Loucy (cell line): ENCODE measurements around the gene ATP1B3.

Experiments
- H2AFZ ChIP-seq: fragments of 200-600 bp; sonication (generic); 2 replicates; pipeline ENCODE4 v1.6.0; 2016; ENCODE audit warnings: antibody characterized with exemption, mild to moderate bottlenecking, low read length, moderate library complexity
- H3F3A ChIP-seq: fragments of 200-600 bp; 2 replicates; pipeline ENCODE4 v1.6.0; 2016; ENCODE audit warnings: antibody characterized with exemption, low read depth, mild to moderate bottlenecking
- H3K27me3 ChIP-seq: fragments of 200-600 bp; sonication (generic); 2 replicates; pipeline ENCODE4 v1.6.1; 2014; ENCODE audit warnings: low read length, mild to moderate bottlenecking; ENCODE audit not compliant: insufficient read depth, poor library complexity, severe bottlenecking
- H3K36me3 ChIP-seq: fragments of 200-600 bp; sonication (generic); 2 replicates; pipeline ENCODE4 v1.6.1; 2016; ENCODE audit warnings: low read length; ENCODE audit not compliant: insufficient read depth
- H3K4me1 ChIP-seq: fragments of 200-600 bp; sonication (generic); 2 replicates; pipeline ENCODE4 v1.5.1; 2014; ENCODE audit warnings: low read length, mild to moderate bottlenecking; ENCODE audit not compliant: insufficient read depth, poor library complexity, severe bottlenecking
- H3K4me2 ChIP-seq: fragments of 200-600 bp; sonication (generic); 2 replicates; pipeline ENCODE4 v1.6.0; 2014; ENCODE audit warnings: antibody characterized with exemption, low read length, low read depth, mild to moderate bottlenecking; ENCODE audit not compliant: poor library complexity, severe bottlenecking
- H3K4me3 ChIP-seq: fragments of 200-600 bp; sonication (generic); 2 replicates; pipeline ENCODE4 v1.5.1; 2014; ENCODE audit warnings: low read length, mild to moderate bottlenecking, mixed read lengths; ENCODE audit not compliant: poor library complexity, severe bottlenecking
- H3K79me2 ChIP-seq: fragments of 200-600 bp; sonication (generic); 2 replicates; pipeline ENCODE4 v1.6.1; 2014; ENCODE audit warnings: low read length; ENCODE audit not compliant: insufficient read depth
- H3K9ac ChIP-seq: fragments of 200-600 bp; sonication (generic); 2 replicates; pipeline ENCODE4 v1.6.0; 2014; ENCODE audit warnings: mild to moderate bottlenecking, low read depth, low read length, moderate library complexity; ENCODE audit not compliant: poor library complexity, severe bottlenecking
- H3K9me2 ChIP-seq: fragments of 200-600 bp; sonication (generic); replicated peaks from 2 replicates; pipeline ENCODE4 v1.6.1; 2016; ENCODE audit warnings: low read depth, low read length, mixed read lengths
- H3K9me3 ChIP-seq: fragments of 200-600 bp; sonication (generic); 2 replicates; pipeline ENCODE4 v1.6.1; 2014; ENCODE audit warnings: mild to moderate bottlenecking, antibody characterized with exemption, low read length, low read depth; ENCODE audit not compliant: insufficient read depth
- H4K20me1 ChIP-seq: fragments of 200-600 bp; sonication (generic); 2 replicates; pipeline ENCODE4 v1.6.0; 2014; ENCODE audit warnings: antibody characterized with exemption, low read length, mild to moderate bottlenecking; ENCODE audit not compliant: insufficient read depth, poor library complexity, severe bottlenecking
- EZH2phosphoT487 ChIP-seq: fragments of 200-600 bp; IDR thresholded peaks from 2 replicates; pipeline ENCODE4 v1.6.1; 2018; ENCODE audit warnings: antibody characterized with exemption, mild to moderate bottlenecking, moderate library complexity, borderline replicate concordance
- TF ChIP-seq, protein P1 (sequence below): fragments of 200-600 bp; sonication (generic); conservative IDR thresholded peaks from 2 replicates; pipeline ENCODE4 v1.5.1; 2014; ENCODE audit warnings: mild to moderate bottlenecking, antibody characterized with exemption, low read length

ATP1B3 gene

GRCh38 chr3:141898908-141899307 is 22.5 kb downstream of the ATP1B3 start:
- H4K20me1 ChIP-seq = no peaks in the 10 kb centered on the region
- H3K27me3 ChIP-seq = no peaks in the 10 kb centered on the region
- no peaks in the 10 kb centered on the region for H3K4me1 ChIP-seq
- H3K9me2 ChIP-seq = no peaks in the 10 kb centered on the region
- peaks cover 24% of the 10 kb centered on the region; the same call in 1 of the 2 replicates for H3K36me3 ChIP-seq
- H2AFZ ChIP-seq = no peak overlapping the region
- TF ChIP-seq, protein P1, sequence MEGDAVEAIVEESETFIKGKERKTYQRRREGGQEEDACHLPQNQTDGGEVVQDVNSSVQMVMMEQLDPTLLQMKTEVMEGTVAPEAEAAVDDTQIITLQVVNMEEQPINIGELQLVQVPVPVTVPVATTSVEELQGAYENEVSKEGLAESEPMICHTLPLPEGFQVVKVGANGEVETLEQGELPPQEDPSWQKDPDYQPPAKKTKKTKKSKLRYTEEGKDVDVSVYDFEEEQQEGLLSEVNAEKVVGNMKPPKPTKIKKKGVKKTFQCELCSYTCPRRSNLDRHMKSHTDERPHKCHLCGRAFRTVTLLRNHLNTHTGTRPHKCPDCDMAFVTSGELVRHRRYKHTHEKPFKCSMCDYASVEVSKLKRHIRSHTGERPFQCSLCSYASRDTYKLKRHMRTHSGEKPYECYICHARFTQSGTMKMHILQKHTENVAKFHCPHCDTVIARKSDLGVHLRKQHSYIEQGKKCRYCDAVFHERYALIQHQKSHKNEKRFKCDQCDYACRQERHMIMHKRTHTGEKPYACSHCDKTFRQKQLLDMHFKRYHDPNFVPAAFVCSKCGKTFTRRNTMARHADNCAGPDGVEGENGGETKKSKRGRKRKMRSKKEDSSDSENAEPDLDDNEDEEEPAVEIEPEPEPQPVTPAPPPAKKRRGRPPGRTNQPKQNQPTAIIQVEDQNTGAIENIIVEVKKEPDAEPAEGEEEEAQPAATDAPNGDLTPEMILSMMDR = no peak
- TF ChIP-seq EZH2phosphoT487 = no peak
- H3K4me2 ChIP-seq = no peak overlapping the region
- H3K9me3 ChIP-seq = peaks cover 14% of the 10 kb centered on the region; the same call in 1 of the 2 replicates
- no peak overlapping the region for H3K9ac ChIP-seq
- H3K79me2 ChIP-seq = peaks cover 32% of the 10 kb centered on the region; the same call in 1 of the 2 replicates
- H3F3A ChIP-seq = no peaks in the 10 kb centered on the region
- H3K4me3 ChIP-seq = no peak overlapping the region

GRCh38 chr3:141900343-141900742 is 23.9 kb downstream of the ATP1B3 start:
- no peak overlapping the region for H3K4me3 ChIP-seq
- peaks cover 14% of the 10 kb centered on the region; the same call in 1 of the 2 replicates for H3K9me3 ChIP-seq
- no peak overlapping the region for H3K4me2 ChIP-seq
- H3K36me3 ChIP-seq = peaks cover 30% of the 10 kb centered on the region; the same call in 1 of the 2 replicates
- H3K9ac ChIP-seq = no peak overlapping the region
- no peaks in the 10 kb centered on the region for H4K20me1 ChIP-seq
- H2AFZ ChIP-seq = no peak overlapping the region
- H3K79me2 ChIP-seq = peaks cover 31% of the 10 kb centered on the region; the same call in 1 of the 2 replicates
- H3K4me1 ChIP-seq = no peaks in the 10 kb centered on the region
- H3K9me2 ChIP-seq = no peaks in the 10 kb centered on the region
- no peaks in the 10 kb centered on the region for H3F3A ChIP-seq
- no peaks in the 10 kb centered on the region for H3K27me3 ChIP-seq
- no peak for TF ChIP-seq EZH2phosphoT487
- TF ChIP-seq, protein P1 = no peak

DNA sequence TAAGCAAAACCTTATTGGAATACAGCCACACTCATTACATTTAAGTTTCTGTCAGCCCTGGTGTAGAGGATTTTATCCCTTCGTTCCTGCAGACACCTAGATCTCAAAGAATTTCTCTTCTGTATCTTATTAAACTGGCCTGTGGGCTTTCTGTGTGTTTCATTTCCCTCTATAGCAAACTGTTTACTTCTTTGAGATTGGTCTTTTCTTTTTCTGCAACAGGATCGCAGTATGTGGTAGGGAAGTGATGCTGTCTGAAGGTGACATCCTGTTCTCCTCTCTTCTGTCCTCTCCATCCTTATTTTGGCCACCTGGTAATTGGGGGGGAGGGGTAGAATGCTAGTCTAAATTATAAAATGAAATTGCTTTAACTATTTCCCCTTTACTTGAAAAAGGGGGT is 25.5 kb downstream of the ATP1B3 start:
- H3K4me2 ChIP-seq = no peak overlapping the region
- H3K9me3 ChIP-seq = peaks cover 14% of the 10 kb centered on the region; the same call in 1 of the 2 replicates
- H3K9ac ChIP-seq = no peak overlapping the region
- no peaks in the 10 kb centered on the region for H3K27me3 ChIP-seq
- no peaks in the 10 kb centered on the region for H4K20me1 ChIP-seq
- H3K79me2 ChIP-seq = peaks cover 20% of the 10 kb centered on the region; the same call in 1 of the 2 replicates
- no peaks in the 10 kb centered on the region for H3F3A ChIP-seq
- TF ChIP-seq, protein P1 = no peak
- no peak for TF ChIP-seq EZH2phosphoT487
- H3K36me3 ChIP-seq = peaks cover 36% of the 10 kb centered on the region; the same call in 1 of the 2 replicates
- no peaks in the 10 kb centered on the region for H3K4me1 ChIP-seq
- no peak overlapping the region for H2AFZ ChIP-seq
- no peak overlapping the region for H3K4me3 ChIP-seq
- no peaks in the 10 kb centered on the region for H3K9me2 ChIP-seq
